ENCODE data around the gene ZFP36L2.

ZFP36L2 gene

GRCh38 chr2:43186321-43186678, 40.1 kb downstream of the ZFP36L2 start:
- Histone ChIP-seq H3K9ac (ENCODE audit: low read length) (no peak overlapping the region), H3K4me2 (ENCODE audit: low read length) (no peak overlapping the region)

DNA sequence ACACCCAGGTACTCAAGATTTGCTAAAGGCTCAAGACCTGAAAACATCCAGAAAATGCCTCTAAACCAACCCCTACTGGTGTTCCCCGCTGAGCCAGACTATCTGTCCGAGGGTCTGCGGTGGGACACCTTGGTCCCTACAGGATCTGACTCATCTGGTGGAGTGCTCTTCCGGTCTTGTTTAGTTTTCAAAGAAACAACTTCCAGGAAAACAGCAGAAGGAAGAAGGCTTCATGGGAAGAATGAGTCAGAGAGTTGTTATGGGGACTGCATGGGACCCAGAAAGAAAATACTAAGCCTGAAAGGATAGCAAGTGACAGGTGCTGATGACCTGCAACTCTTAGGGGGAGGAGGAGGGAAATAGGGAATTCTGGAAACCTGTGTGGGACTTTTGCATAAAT, 41.3 kb downstream of the ZFP36L2 start:
- Histone ChIP-seq H3K4me3 (ENCODE audit: low read length) (no peak overlapping the region), H3K27me3 (ENCODE audit: low read depth, low read length) (no peaks in the 10 kb centered on the region), H3K9ac (ENCODE audit: low read length) (no peak overlapping the region), H3K27ac (ENCODE audit: low read length) (no peak overlapping the region), H3K9me3 (ENCODE audit: insufficient read depth, low read length) (no peaks in the 10 kb centered on the region), H4K20me1 (ENCODE audit: insufficient read depth, low read length) (no peaks in the 10 kb centered on the region), H3K4me2 (ENCODE audit: low read length) (no peak overlapping the region), H3K79me2 (ENCODE audit: low read length) (no peaks in the 10 kb centered on the region), H2AFZ (ENCODE audit: low read depth, low read length) (no peak overlapping the region), H3K36me3 (replicated peaks; ENCODE audit: low read depth, low read length) (no peaks in the 10 kb centered on the region), H3K4me1 (ENCODE audit: low read length) (peaks cover 7% of the 10 kb centered on the region)
- TF ChIP-seq EZH2phosphoT487 (IDR thresholded peaks at IDR 0.05; ENCODE audit: low read depth) = no peak
- TF ChIP-seq, protein P1, sequence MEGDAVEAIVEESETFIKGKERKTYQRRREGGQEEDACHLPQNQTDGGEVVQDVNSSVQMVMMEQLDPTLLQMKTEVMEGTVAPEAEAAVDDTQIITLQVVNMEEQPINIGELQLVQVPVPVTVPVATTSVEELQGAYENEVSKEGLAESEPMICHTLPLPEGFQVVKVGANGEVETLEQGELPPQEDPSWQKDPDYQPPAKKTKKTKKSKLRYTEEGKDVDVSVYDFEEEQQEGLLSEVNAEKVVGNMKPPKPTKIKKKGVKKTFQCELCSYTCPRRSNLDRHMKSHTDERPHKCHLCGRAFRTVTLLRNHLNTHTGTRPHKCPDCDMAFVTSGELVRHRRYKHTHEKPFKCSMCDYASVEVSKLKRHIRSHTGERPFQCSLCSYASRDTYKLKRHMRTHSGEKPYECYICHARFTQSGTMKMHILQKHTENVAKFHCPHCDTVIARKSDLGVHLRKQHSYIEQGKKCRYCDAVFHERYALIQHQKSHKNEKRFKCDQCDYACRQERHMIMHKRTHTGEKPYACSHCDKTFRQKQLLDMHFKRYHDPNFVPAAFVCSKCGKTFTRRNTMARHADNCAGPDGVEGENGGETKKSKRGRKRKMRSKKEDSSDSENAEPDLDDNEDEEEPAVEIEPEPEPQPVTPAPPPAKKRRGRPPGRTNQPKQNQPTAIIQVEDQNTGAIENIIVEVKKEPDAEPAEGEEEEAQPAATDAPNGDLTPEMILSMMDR (IDR thresholded peaks at IDR 0.05; ENCODE audit: low read depth, low read length) = no peak

More at GRCh38 chr2:43186321-43186678, 40.1 kb downstream of the ZFP36L2 start:
- Histone ChIP-seq H3K79me2 (ENCODE audit: low read length) (no peaks in the 10 kb centered on the region), H3K36me3 (replicated peaks; ENCODE audit: low read depth, low read length) (no peaks in the 10 kb centered on the region), H4K20me1 (ENCODE audit: insufficient read depth, low read length) (no peaks in the 10 kb centered on the region), H3K27ac (ENCODE audit: low read length) (no peak overlapping the region), H3K9me3 (ENCODE audit: insufficient read depth, low read length) (no peaks in the 10 kb centered on the region), H3K4me1 (ENCODE audit: low read length) (peaks cover 7% of the 10 kb centered on the region), H3K27me3 (ENCODE audit: low read depth, low read length) (no peaks in the 10 kb centered on the region), H3K4me3 (ENCODE audit: low read length) (no peak overlapping the region), H2AFZ (ENCODE audit: low read depth, low read length) (no peak overlapping the region)
- TF ChIP-seq EZH2phosphoT487 (IDR thresholded peaks at IDR 0.05; ENCODE audit: low read depth) = no peak
- TF ChIP-seq, protein P1 (IDR thresholded peaks at IDR 0.05; ENCODE audit: low read depth, low read length) = no peak

DNA sequence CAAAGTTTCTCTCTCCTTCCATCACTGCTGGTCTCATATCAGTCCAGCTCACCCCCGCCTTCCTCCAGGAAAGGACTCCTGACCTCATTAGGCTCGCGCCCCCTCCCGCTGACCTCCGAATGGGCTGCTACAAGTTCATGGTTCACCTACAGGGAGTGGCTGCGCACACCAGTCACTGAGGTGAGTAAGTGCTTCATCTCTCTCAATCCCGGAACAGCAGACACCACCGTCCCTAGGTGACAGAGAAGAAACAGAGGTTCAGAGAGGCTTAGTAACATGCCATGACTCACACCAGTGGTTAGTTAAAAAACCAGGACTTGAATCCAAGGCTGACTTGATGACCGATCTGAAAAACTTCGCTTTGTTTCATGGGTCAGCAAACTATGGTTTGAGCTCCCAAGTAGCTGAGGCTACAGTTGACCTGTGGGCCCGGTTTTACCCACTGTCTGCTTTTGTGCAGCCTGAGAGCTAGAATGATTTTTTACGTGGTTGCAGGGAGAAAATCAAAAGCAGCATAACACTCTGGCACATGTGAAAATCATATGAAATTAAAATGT, 42.0 kb downstream of the ZFP36L2 start:
- H3K9ac ChIP-seq (ENCODE audit: low read length) = no peak overlapping the region
- H3K9me3 ChIP-seq (ENCODE audit: insufficient read depth, low read length) = no peaks in the 10 kb centered on the region
- no peaks in the 10 kb centered on the region for H3K36me3 ChIP-seq (replicated peaks; ENCODE audit: low read depth, low read length)
- no peak for TF ChIP-seq EZH2phosphoT487 (IDR thresholded peaks at IDR 0.05; ENCODE audit: low read depth)
- TF ChIP-seq, protein P1 (IDR thresholded peaks at IDR 0.05; ENCODE audit: low read depth, low read length) = no peak
- H3K4me3 ChIP-seq (ENCODE audit: low read length) = no peak overlapping the region
- peaks cover 7% of the 10 kb centered on the region for H3K4me1 ChIP-seq (ENCODE audit: low read length)
- no peak overlapping the region for H3K27ac ChIP-seq (ENCODE audit: low read length)
- no peaks in the 10 kb centered on the region for H3K79me2 ChIP-seq (ENCODE audit: low read length)
- H2AFZ ChIP-seq (ENCODE audit: low read depth, low read length) = no peak overlapping the region
- no peak overlapping the region for H3K4me2 ChIP-seq (ENCODE audit: low read length)
- no peaks in the 10 kb centered on the region for H3K27me3 ChIP-seq (ENCODE audit: low read depth, low read length)
- H4K20me1 ChIP-seq (ENCODE audit: insufficient read depth, low read length) = no peaks in the 10 kb centered on the region

- no peak overlapping the region for H2AFZ ChIP-seq (ENCODE audit: low read depth, low read length)
Observed at GRCh38 chr2:43183743-43184142, 42.7 kb downstream of the ZFP36L2 start.

More at GRCh38 chr2:43183743-43184142, 42.7 kb downstream of the ZFP36L2 start:
- Histone ChIP-seq H4K20me1 (ENCODE audit: insufficient read depth, low read length) (no peaks in the 10 kb centered on the region), H3K36me3 (replicated peaks; ENCODE audit: low read depth, low read length) (no peaks in the 10 kb centered on the region), H3K9me3 (ENCODE audit: insufficient read depth, low read length) (no peaks in the 10 kb centered on the region), H3K79me2 (ENCODE audit: low read length) (no peaks in the 10 kb centered on the region), H3K4me1 (ENCODE audit: low read length) (peaks cover 7% of the 10 kb centered on the region), H3K9ac (ENCODE audit: low read length) (no peak overlapping the region), H3K4me3 (ENCODE audit: low read length) (no peak overlapping the region), H3K27me3 (ENCODE audit: low read depth, low read length) (no peaks in the 10 kb centered on the region), H3K4me2 (ENCODE audit: low read length) (no peak overlapping the region), H3K27ac (ENCODE audit: low read length) (no peak overlapping the region)
- TF ChIP-seq, protein P1 (IDR thresholded peaks at IDR 0.05; ENCODE audit: low read depth, low read length) = no peak
- TF ChIP-seq EZH2phosphoT487 (IDR thresholded peaks at IDR 0.05; ENCODE audit: low read depth) = no peak

All from OCI-LY3 (cell line).